Calu3 (cell line): ENCODE data around the gene NMRAL1. TPM values are rescaled to one million over a fixed set of nuclear protein-coding genes. Genes with fewer than 3 reads are reported as not detected.

Source experiments
- BruUV-seq: library from RNA; stranded (reverse); fragments of 400-500 nt; replicated peaks from 2 replicates; lab custom pipeline; 2021; lab: Mats Ljungman, UMichigan
- CTCF ChIA-PET: fragments of 300-600 bp; sonication (Branson Sonifier 250); formaldehyde crosslinking; loops from one replicate; lab custom pipeline; 2022; ENCODE audit warnings: antibody characterized with exemption; lab: Charles Lee
- DNase-seq: peaks from one replicate; pipeline ENCODE4 v3.0.0; 2022
- H3K27ac Mint-ChIP-seq: one replicate; pipeline ENCODE4 v1.8.0; 2022; ENCODE audit warnings: mixed read lengths; ENCODE audit not compliant: unreplicated experiment
- H3K27me3 Mint-ChIP-seq: one replicate; pipeline ENCODE4 v1.8.0; 2022; ENCODE audit warnings: mixed read lengths; ENCODE audit not compliant: unreplicated experiment
- H3K36me3 Mint-ChIP-seq: one replicate; pipeline ENCODE4 v1.8.0; 2022; ENCODE audit warnings: mild to moderate bottlenecking, moderate library complexity, mixed read lengths; ENCODE audit not compliant: insufficient read depth, unreplicated experiment
- H3K4me1 Mint-ChIP-seq: one replicate; pipeline ENCODE4 v1.8.0; 2022; ENCODE audit warnings: mild to moderate bottlenecking, low read depth, mixed read lengths; ENCODE audit not compliant: unreplicated experiment
- H3K4me3 Mint-ChIP-seq: one replicate; pipeline ENCODE4 v1.8.0; 2022; ENCODE audit warnings: mild to moderate bottlenecking, low read depth, moderate library complexity, mixed read lengths; ENCODE audit not compliant: unreplicated experiment
- H3K9me3 Mint-ChIP-seq: one replicate; pipeline ENCODE4 v1.8.0; 2022; ENCODE audit warnings: low read depth, mixed read lengths; ENCODE audit not compliant: unreplicated experiment
- CTCF ChIP-seq: fragments of 200-600 bp; IDR thresholded peaks from one replicate; pipeline ENCODE4 v1.8.0; 2022; ENCODE audit warnings: antibody characterized with exemption; ENCODE audit not compliant: unreplicated experiment
- intact Hi-C: fragments of 100-400 bp; cut with micrococcal nuclease; formaldehyde crosslinking; loops from one replicate; pipeline ENCODE4 v1.10.0; 2022; ENCODE audit not compliant: unreplicated experiment
- total RNA-seq: library from RNA; stranded (reverse); gene quantifications from 2 replicates; pipeline ENCODE4 v1.2.3, GENCODE V29; 2022

NMRAL1 gene
- total RNA-seq, 1 experiment from 2014 or later = 101 TPM

DNA sequence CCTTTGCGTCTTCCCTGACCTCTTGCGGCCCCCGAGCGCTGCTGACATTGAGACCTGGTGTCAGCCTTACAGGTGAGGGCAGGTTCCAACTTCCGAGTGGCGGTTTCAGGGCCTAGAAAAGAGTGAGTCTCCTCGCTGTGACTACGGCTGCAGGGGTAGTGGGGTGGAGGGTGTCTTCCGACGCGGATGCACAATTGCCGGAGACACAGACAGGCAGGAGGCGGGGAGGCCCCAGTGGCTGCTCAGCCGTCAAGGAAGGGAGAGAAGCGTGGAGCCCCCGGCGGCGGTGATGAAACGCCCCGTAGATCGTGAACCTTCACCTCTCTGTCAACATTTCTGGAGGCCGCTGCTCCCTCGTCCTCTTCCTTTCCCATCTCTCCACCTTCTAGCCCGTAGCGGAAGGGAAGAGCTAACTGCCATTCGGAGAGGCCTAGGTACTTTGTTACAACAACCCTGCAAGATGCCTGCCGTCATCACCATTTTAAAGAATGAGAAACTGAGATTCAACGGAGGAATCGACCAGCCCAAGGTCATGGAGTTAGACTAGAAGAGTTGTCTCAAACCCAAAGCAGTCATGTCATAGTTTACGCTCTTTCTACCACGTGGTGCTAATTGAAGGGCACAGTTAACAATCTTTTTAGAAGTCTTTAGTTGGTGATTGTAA lies 48.3 kb downstream of the NMRAL1 start:
- intact Hi-C loops = no loop called here
- DNase-seq = no peak
- Mint-ChIP-seq H3K4me1 (peaks cover 19% of the 10 kb centered on the region), H3K27me3 (no peaks in the 10 kb centered on the region), H3K36me3 (peaks cover 57% of the 10 kb centered on the region), H3K27ac (peak overlapping the region; percentile 99), H3K9me3 (no peaks in the 10 kb centered on the region), H3K4me3 (peak overlapping the region; percentile 98)
- no peak for TF ChIP-seq CTCF
- no TSS peak for BruUV-seq
- CTCF ChIA-PET = no interaction called here

GRCh38 chr16:4425378-4426020 lies 48.9 kb downstream of the NMRAL1 start, which contains the start of gene DNAJA3:
DNAJA3 (plus strand) TSS chr16:4425868; CDS start chr16:4425882, 14 bp downstream.
- CTCF ChIA-PET = no interaction called here
- peak; percentile 95 for DNase-seq
- H3K9me3 Mint-ChIP-seq = no peaks in the 10 kb centered on the region
- TF ChIP-seq CTCF = no peak
- H3K27ac Mint-ChIP-seq = peak within 1 kb of the TSS; percentile 99
- peak within 1 kb of the TSS; percentile 98 for H3K4me3 Mint-ChIP-seq
- H3K27me3 Mint-ChIP-seq = no peaks in the 10 kb centered on the region
- peaks cover 54% of the 10 kb centered on the region for H3K36me3 Mint-ChIP-seq
- H3K4me1 Mint-ChIP-seq = peaks cover 19% of the 10 kb centered on the region
- BruUV-seq = no TSS peak
- intact Hi-C loops = no loop called here

GRCh38 chr16:4420505-4421105 lies 53.8 kb downstream of the NMRAL1 start:
- Mint-ChIP-seq H3K9me3 (no peaks in the 10 kb centered on the region), H3K4me1 (peaks cover 9% of the 10 kb centered on the region), H3K36me3 (peaks cover 24% of the 10 kb centered on the region), H3K27ac (no peak overlapping the region), H3K27me3 (no peaks in the 10 kb centered on the region), H3K4me3 (no peak overlapping the region)
- BruUV-seq = no TSS peak
- intact Hi-C loops = no loop called here
- no peak for TF ChIP-seq CTCF
- no peak for DNase-seq
- CTCF ChIA-PET = interaction anchor here (0.7 kb wide), 1 partner anchor 516 kb away, joined by 4 read pairs; no protein-coding TSS in a partner anchor

- Mint-ChIP-seq H3K4me1 (peaks cover 15% of the 10 kb centered on the region), H3K36me3 (peaks cover 17% of the 10 kb centered on the region), H3K27ac (no peak overlapping the region), H3K9me3 (no peaks in the 10 kb centered on the region), H3K27me3 (no peaks in the 10 kb centered on the region), H3K4me3 (no peak overlapping the region)
- CTCF ChIA-PET = no interaction called here
- DNase-seq = no peak
- BruUV-seq = no TSS peak
- intact Hi-C loops = no loop called here
- TF ChIP-seq CTCF = no peak
Measured at GRCh38 chr16:4419402-4419959, 54.9 kb downstream of the NMRAL1 start.
